PC-9 (cell line): ENCODE results near the gene SLC2A6. TPM values are rescaled to one million over a fixed set of nuclear protein-coding genes. Genes with fewer than 3 reads are reported as not detected.

ENCODE experiments used
- BruUV-seq: library from RNA; stranded (reverse); fragments of 400-500 nt; replicated peaks from 2 replicates; lab custom pipeline; 2021; lab: Mats Ljungman, UMichigan
- CTCF ChIA-PET: fragments of 300-600 bp; sonication (Branson Sonifier 250); formaldehyde crosslinking; loops from one replicate; lab custom pipeline; 2022; ENCODE audit warnings: antibody characterized with exemption; lab: Charles Lee
- POLR2A ChIA-PET: fragments of 300-600 bp; sonication (Branson Sonifier 250); formaldehyde crosslinking; loops from one replicate; lab custom pipeline; 2022; ENCODE audit warnings: antibody characterized with exemption; ENCODE audit not compliant: unreplicated experiment; lab: Charles Lee
- DNase-seq, 2 experiments: peaks; one replicate each; pipeline versions ENCODE4 v3.0.0 to v3.0.0-alpha.2; 2015 to 2022; ENCODE audit warnings: mixed read lengths in 1 of 2
- H2AFZ ChIP-seq: fragments of 200-600 bp; sonication (generic); 2 replicates; pipeline ENCODE4 v1.8.1; 2017; ENCODE audit warnings: antibody characterized with exemption
- H3F3A ChIP-seq: fragments of 200-600 bp; sonication (generic); 2 replicates; pipeline ENCODE4 v1.8.1; 2017; ENCODE audit warnings: antibody characterized with exemption, mild to moderate bottlenecking, low read depth; ENCODE audit not compliant: insufficient read depth
- H3K27ac ChIP-seq: fragments of 200-600 bp; sonication (generic); 2 replicates; pipeline ENCODE4 v1.6.1; 2016; ENCODE audit warnings: mixed run types
- H3K27me3 ChIP-seq: fragments of 200-600 bp; sonication (generic); 2 replicates; pipeline ENCODE4 v1.6.1; 2016; ENCODE audit warnings: low read depth, mixed run types; ENCODE audit not compliant: insufficient read depth
- H3K36me3 ChIP-seq: fragments of 200-600 bp; sonication (generic); 2 replicates; pipeline ENCODE4 v1.6.1; 2016; ENCODE audit warnings: low read depth, mixed run types
- H3K4me1 ChIP-seq: fragments of 200-600 bp; sonication (generic); replicated peaks from 2 replicates; pipeline ENCODE4 v1.6.1; 2016; ENCODE audit warnings: mixed run types; ENCODE audit not compliant: insufficient read depth
- H3K4me2 ChIP-seq: fragments of 200-600 bp; sonication (generic); 2 replicates; pipeline ENCODE4 v1.6.1; 2017; ENCODE audit warnings: mixed run types
- H3K4me3 ChIP-seq: fragments of 200-600 bp; sonication (generic); 2 replicates; pipeline ENCODE4 v1.6.1; 2016; ENCODE audit warnings: mixed run types
- H3K79me2 ChIP-seq: fragments of 200-600 bp; sonication (generic); 2 replicates; pipeline ENCODE4 v1.6.1; 2017; ENCODE audit warnings: low read depth, mixed run types
- H3K9me2 ChIP-seq: fragments of 200-600 bp; sonication (generic); 2 replicates; pipeline ENCODE4 v1.8.1; 2017; ENCODE audit warnings: mild to moderate bottlenecking; ENCODE audit not compliant: insufficient read depth
- H3K9me3 ChIP-seq: fragments of 200-600 bp; sonication (generic); 2 replicates; pipeline ENCODE4 v1.8.1; 2016; ENCODE audit warnings: low read depth; ENCODE audit not compliant: insufficient read depth
- H4K20me1 ChIP-seq: fragments of 200-600 bp; sonication (generic); 2 replicates; pipeline ENCODE4 v1.8.1; 2017; ENCODE audit not compliant: insufficient read depth
- EZH2 ChIP-seq: fragments of 200-600 bp; sonication (generic); IDR thresholded peaks from 2 replicates; pipeline ENCODE4 v1.8.0; 2017; ENCODE audit warnings: antibody characterized with exemption, low read depth
- intact Hi-C: fragments of 100-400 bp; cut with micrococcal nuclease; formaldehyde crosslinking; loops from one replicate; pipeline ENCODE4 v1.10.0; 2022; ENCODE audit not compliant: unreplicated experiment
- total RNA-seq: library from RNA; stranded (reverse); gene quantifications from 2 replicates; pipeline ENCODE4 v1.2.3, GENCODE V29; 2021
- TF ChIP-seq, protein P1 (sequence below): fragments of 200-600 bp; sonication (generic); conservative IDR thresholded peaks from 2 replicates; pipeline ENCODE4 v1.6.1; 2017; ENCODE audit warnings: mixed run types, antibody characterized with exemption, mild to moderate bottlenecking, moderate library complexity

Gene SLC2A6
- total RNA-seq, 1 experiment from 2014 or later, result 13.1 TPM

DNA sequence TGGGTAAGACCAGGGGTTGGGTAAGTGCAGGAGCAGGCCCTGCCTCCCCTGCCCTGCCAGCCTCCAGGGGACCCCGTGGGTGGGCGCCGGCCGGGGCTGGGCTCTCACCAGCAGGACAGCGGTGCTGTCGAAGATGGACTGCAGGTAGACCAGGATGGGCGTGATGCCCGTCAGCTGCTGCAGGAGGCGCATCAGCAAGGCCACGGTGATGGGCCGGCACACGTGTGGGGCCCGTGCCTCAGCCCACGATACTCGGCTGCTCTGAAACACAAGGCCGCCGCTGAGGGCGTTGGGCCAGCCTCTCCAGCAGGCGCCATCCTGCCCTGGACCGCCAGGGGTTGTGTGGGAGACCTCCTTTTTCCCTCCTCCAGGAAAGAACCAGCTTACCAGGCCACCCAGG, 4.0 kb downstream of the SLC2A6 start:
- Histone ChIP-seq H3K4me1 (peaks cover 11% of the 10 kb centered on the region; the same call in 1 of the 2 replicates), H3K9me2 (no peaks in the 10 kb centered on the region), H3K36me3 (no peaks in the 10 kb centered on the region), H3F3A (no peaks in the 10 kb centered on the region; the same call in 1 of the 2 replicates), H2AFZ (no peak overlapping the region), H3K9me3 (no peaks in the 10 kb centered on the region), H4K20me1 (no peaks in the 10 kb centered on the region; the same call in 1 of the 2 replicates), H3K4me3 (no peak overlapping the region), H3K27ac (no peak overlapping the region), H3K27me3 (no peaks in the 10 kb centered on the region), H3K79me2 (no peaks in the 10 kb centered on the region), H3K4me2 (no peak overlapping the region)
- intact Hi-C loops, result no loop called here
- no TSS peak for BruUV-seq
- DNase-seq, result no peak
- CTCF ChIA-PET, result no interaction called here
- POLR2A ChIA-PET, result interaction anchor here (0.6 kb wide), 1 partner anchor 15 kb away, joined by 4 read pairs; no protein-coding TSS in a partner anchor
- TF ChIP-seq, protein P1, sequence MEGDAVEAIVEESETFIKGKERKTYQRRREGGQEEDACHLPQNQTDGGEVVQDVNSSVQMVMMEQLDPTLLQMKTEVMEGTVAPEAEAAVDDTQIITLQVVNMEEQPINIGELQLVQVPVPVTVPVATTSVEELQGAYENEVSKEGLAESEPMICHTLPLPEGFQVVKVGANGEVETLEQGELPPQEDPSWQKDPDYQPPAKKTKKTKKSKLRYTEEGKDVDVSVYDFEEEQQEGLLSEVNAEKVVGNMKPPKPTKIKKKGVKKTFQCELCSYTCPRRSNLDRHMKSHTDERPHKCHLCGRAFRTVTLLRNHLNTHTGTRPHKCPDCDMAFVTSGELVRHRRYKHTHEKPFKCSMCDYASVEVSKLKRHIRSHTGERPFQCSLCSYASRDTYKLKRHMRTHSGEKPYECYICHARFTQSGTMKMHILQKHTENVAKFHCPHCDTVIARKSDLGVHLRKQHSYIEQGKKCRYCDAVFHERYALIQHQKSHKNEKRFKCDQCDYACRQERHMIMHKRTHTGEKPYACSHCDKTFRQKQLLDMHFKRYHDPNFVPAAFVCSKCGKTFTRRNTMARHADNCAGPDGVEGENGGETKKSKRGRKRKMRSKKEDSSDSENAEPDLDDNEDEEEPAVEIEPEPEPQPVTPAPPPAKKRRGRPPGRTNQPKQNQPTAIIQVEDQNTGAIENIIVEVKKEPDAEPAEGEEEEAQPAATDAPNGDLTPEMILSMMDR, result no peak
- TF ChIP-seq EZH2, result no peak

DNA sequence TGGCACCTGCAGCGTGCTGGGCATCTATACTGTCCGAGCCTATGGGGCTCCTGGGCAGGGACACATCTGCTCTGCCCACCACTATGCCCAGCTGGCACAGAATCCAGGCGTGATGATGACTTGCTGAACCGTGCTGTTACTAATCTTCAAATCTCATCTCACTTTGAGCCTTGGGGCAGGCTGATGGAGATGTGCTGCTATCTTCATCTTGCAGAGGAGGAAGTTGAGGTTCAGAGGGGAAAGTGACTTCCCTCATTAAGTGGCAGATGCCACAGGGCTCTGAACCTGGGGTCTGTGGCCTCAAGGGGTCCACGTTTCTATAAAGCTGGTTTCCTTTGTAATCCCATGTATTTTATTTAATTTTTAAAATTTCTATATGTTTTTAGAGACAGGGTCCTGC, 4.7 kb downstream of the SLC2A6 start:
- no TSS peak for BruUV-seq
- H3K4me2 ChIP-seq, result no peak overlapping the region
- no peaks in the 10 kb centered on the region; the same call in 1 of the 2 replicates for H3F3A ChIP-seq
- ChIA-PET CTCF (no interaction called here), POLR2A (interaction anchor here (0.6 kb wide), 1 partner anchor 15 kb away, joined by 4 read pairs; no protein-coding TSS in a partner anchor)
- no peak overlapping the region for H3K4me3 ChIP-seq
- no peaks in the 10 kb centered on the region; the same call in 1 of the 2 replicates for H4K20me1 ChIP-seq
- H3K36me3 ChIP-seq, result no peaks in the 10 kb centered on the region
- H3K9me2 ChIP-seq, result no peaks in the 10 kb centered on the region
- H3K9me3 ChIP-seq, result no peaks in the 10 kb centered on the region
- no peaks in the 10 kb centered on the region for H3K27me3 ChIP-seq
- no peak for DNase-seq
- H3K79me2 ChIP-seq, result no peaks in the 10 kb centered on the region
- 0 out of 2 replicates have a peak, but pooled peaks cover 6% of the 10 kb centered on the region for H3K4me1 ChIP-seq
- no peak overlapping the region for H3K27ac ChIP-seq
- H2AFZ ChIP-seq, result no peak overlapping the region
- intact Hi-C loops, result no loop called here
- TF ChIP-seq, protein P1, result no peak
- no peak for TF ChIP-seq EZH2

DNA sequence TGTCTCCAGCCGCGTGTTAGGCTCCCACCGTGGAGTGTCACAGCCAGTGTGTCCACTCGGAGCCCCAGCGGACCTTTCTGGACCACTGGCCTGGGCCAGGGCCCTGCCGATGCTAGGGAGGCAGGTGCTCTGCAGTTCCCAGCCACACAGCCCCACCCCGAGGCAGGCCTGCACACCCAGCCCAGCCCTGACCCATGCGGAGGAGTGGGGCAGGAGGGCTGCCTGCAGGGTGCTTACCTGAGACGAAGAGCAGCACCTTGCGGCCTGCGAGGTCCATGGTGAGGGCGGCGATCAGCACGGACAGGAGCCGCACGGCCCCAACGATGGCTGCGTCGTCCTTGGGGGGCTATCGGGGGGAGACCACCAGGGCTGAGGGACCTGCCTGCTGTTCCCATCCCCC, 5.2 kb downstream of the SLC2A6 start:
- Histone ChIP-seq H3K27ac (no peak overlapping the region), H3K4me1 (0 out of 2 replicates have a peak, but pooled peaks cover 6% of the 10 kb centered on the region), H3F3A (no peaks in the 10 kb centered on the region; the same call in 1 of the 2 replicates), H2AFZ (no peak overlapping the region), H3K27me3 (no peaks in the 10 kb centered on the region), H3K4me2 (no peak overlapping the region), H3K79me2 (no peaks in the 10 kb centered on the region), H3K9me3 (no peaks in the 10 kb centered on the region), H3K36me3 (no peaks in the 10 kb centered on the region), H4K20me1 (no peaks in the 10 kb centered on the region; the same call in 1 of the 2 replicates), H3K9me2 (no peaks in the 10 kb centered on the region), H3K4me3 (no peak overlapping the region)
- intact Hi-C loops, result no loop called here
- ChIA-PET CTCF (no interaction called here), POLR2A (no interaction called here)
- no TSS peak for BruUV-seq
- no peak for DNase-seq
- TF ChIP-seq, protein P1, result no peak
- TF ChIP-seq EZH2, result no peak
